ENCODE data around the gene LCN9.

GRCh38 chr9:135707252-135708138 is 44.4 kb downstream of the LCN9 start:
- TF ChIP-seq POLR2AphosphoS5 (IDR thresholded peaks at IDR 0.05; ENCODE audit: low read depth, low read length) (no peak), POLR2A (IDR thresholded peaks at IDR 0.05; ENCODE audit: low read depth, low read length) (no peak), TAF1 (IDR thresholded peaks at IDR 0.05; ENCODE audit: low read depth, low read length) (no peak)
